HepG2 (cell line): ENCODE results near the gene KRT13. TPM values are rescaled to one million over a fixed set of nuclear protein-coding genes. Genes with fewer than 3 reads are reported as not detected.

Experiments used
- ATAC-seq: fragments of 200-7000 bp; cut with Tn5 transposase; 3 replicates; pipeline ENCODE4 v1.9.1; 2020; ENCODE audit warnings: mild to moderate bottlenecking, moderate library complexity
- BruUV-seq: library from RNA; stranded (reverse); fragments of 400-500 nt; replicated peaks from 2 replicates; lab custom pipeline; 2021; lab: Mats Ljungman, UMichigan
- CTCF ChIA-PET: fragments of 300-600 bp; formaldehyde crosslinking; extraction: SDS; loops from one replicate; lab custom pipeline; 2021; ENCODE audit warnings: low total read pairs, inconsistent platforms, low intra/inter-chr PET ratio; lab: Yijun Ruan, JAX
- POLR2A ChIA-PET: fragments of 350-600 bp; sonication (Branson Sonifier 250); formaldehyde crosslinking; loops from one replicate; lab custom pipeline; 2020; ENCODE audit warnings: antibody characterized with exemption, inconsistent platforms; lab: Yijun Ruan, JAX
- DNase-seq: peaks from one replicate; pipeline ENCODE4 v3.0.0-alpha.2; 2015; ENCODE audit warnings: low spot score
- FAIRE-seq: peaks from 3 replicates; lab custom pipeline; 2011; peaks lifted over from hg19 to GRCh38; lab: Jason Lieb, UNC
- H2AFZ ChIP-seq: one replicate; pipeline ENCODE4 v1.6.1; 2011; ENCODE audit warnings: low read length, inconsistent platforms
- H3K27ac ChIP-seq: fragments of 300-600 bp; 3 replicates; pipeline ENCODE4 v1.8.0; 2011; ENCODE audit warnings: mixed run types, mild to moderate bottlenecking, mixed read lengths, low read length, inconsistent platforms; ENCODE audit not compliant: insufficient read depth; ENCODE audit errors: extremely low read length
- H3K27me3 ChIP-seq, 2 experiments: fragments of 200-600 bp in 1 of 2; 2 replicates in 1 of 2; 3 replicates in 1 of 2; pipeline versions ENCODE4 v1.6.0 to v1.8.0; 2011; ENCODE audit warnings: low read length in 2 of 2, mild to moderate bottlenecking in 2 of 2, moderate library complexity in 2 of 2, inconsistent platforms in 1 of 2; ENCODE audit not compliant: insufficient read depth in 2 of 2, control insufficient read depth in 1 of 2
- H3K36me3 ChIP-seq, 2 experiments: fragments of 200-600 bp in 1 of 2; replicated peaks in 1 of 2; 2 replicates in 1 of 2; 3 replicates in 1 of 2; pipeline versions ENCODE4 v1.5.1 to v1.8.0; 2011; ENCODE audit warnings: low read length in 2 of 2, inconsistent platforms in 1 of 2; ENCODE audit not compliant: insufficient read depth in 2 of 2, control insufficient read depth in 1 of 2
- H3K4me1 ChIP-seq: 2 replicates; pipeline ENCODE4 v1.5.1; 2012; ENCODE audit warnings: low read length, inconsistent platforms; ENCODE audit not compliant: insufficient read depth
- H3K4me2 ChIP-seq: 2 replicates; pipeline ENCODE4 v1.6.0; 2011; ENCODE audit warnings: low read depth, low read length, inconsistent platforms
- H3K4me3 ChIP-seq, 3 experiments: fragments of 200-600 bp in 1 of 3; sonication (generic), shearing (Covaris generic) in 1 of 3; replicated peaks in 1 of 3; 2 replicates each; pipeline ENCODE4 v1.5.1; 2011 to 2016; ENCODE audit warnings: low read length in 3 of 3, inconsistent platforms in 2 of 3, low read depth in 2 of 3, mild to moderate bottlenecking in 2 of 3, control low read depth in 1 of 3, mixed read lengths in 1 of 3; ENCODE audit not compliant: insufficient read depth in 1 of 3
- H3K79me2 ChIP-seq: one replicate; pipeline ENCODE4 v1.6.1; 2011; ENCODE audit warnings: low read length, inconsistent platforms; ENCODE audit not compliant: insufficient read depth
- H3K9ac ChIP-seq: 2 replicates; pipeline ENCODE4 v1.6.0; 2011; ENCODE audit warnings: mild to moderate bottlenecking, low read depth, low read length, inconsistent platforms; ENCODE audit not compliant: insufficient read depth
- H3K9me3 ChIP-seq: 2 replicates; pipeline ENCODE4 v1.5.1; 2012; ENCODE audit warnings: mild to moderate bottlenecking, low read length
- H4K20me1 ChIP-seq: 2 replicates; pipeline ENCODE4 v1.6.0; 2011; ENCODE audit warnings: inconsistent platforms, mild to moderate bottlenecking, low read length, moderate library complexity; ENCODE audit not compliant: insufficient read depth
- ATRX ChIP-seq: sonication (generic); formaldehyde crosslinking; IDR thresholded peaks from 2 replicates; pipeline ENCODE4 v1.4.0; 2020; ENCODE audit warnings: missing genetic modification reagents, borderline replicate concordance
- ELF1 ChIP-seq: sonication (generic); formaldehyde crosslinking; IDR thresholded peaks from 2 replicates; pipeline ENCODE4 v1.4.0; 2020; ENCODE audit warnings: missing genetic modification reagents
- ERF ChIP-seq: IDR thresholded peaks from 2 replicates; pipeline ENCODE4 v1.6.1; 2018; ENCODE audit warnings: missing biosample characterization, missing genetic modification reagents
- GABPB1 ChIP-seq: IDR thresholded peaks from 2 replicates; pipeline ENCODE4 v1.6.1; 2016; ENCODE audit warnings: mild to moderate bottlenecking, missing genetic modification reagents, moderate library complexity, missing compliant biosample characterization
- KLF11 ChIP-seq: IDR thresholded peaks from 2 replicates; pipeline ENCODE4 v1.6.1; 2016; ENCODE audit warnings: missing compliant biosample characterization
- NR2C2 ChIP-seq: sonication (generic); formaldehyde crosslinking; IDR thresholded peaks from 2 replicates; pipeline ENCODE4 v1.4.0; 2020; ENCODE audit warnings: missing genetic modification reagents, mild to moderate bottlenecking, moderate library complexity, borderline replicate concordance
- PHF21A ChIP-seq: sonication (generic); formaldehyde crosslinking; IDR thresholded peaks from 2 replicates; pipeline ENCODE4 v1.5.0; 2020; ENCODE audit warnings: mild to moderate bottlenecking, missing genetic modification reagents
- RAD51 ChIP-seq: fragments of 450-650 bp; IDR thresholded peaks from 2 replicates; pipeline ENCODE4 v1.6.1; 2016; ENCODE audit warnings: borderline replicate concordance
- RCOR2 ChIP-seq: IDR thresholded peaks from 2 replicates; pipeline ENCODE4 v1.6.1; 2016; ENCODE audit warnings: missing biosample characterization, missing genetic modification reagents
- RFX3 ChIP-seq: IDR thresholded peaks from 2 replicates; pipeline ENCODE4 v1.6.1; 2016; ENCODE audit warnings: missing biosample characterization, missing genetic modification reagents
- TBX3 ChIP-seq: fragments of 450-650 bp; IDR thresholded peaks from 2 replicates; pipeline ENCODE4 v1.6.1; 2017; ENCODE audit warnings: antibody characterized with exemption, mild to moderate bottlenecking, inconsistent platforms, borderline replicate concordance
- ZNF292 ChIP-seq: sonication (generic); formaldehyde crosslinking; IDR thresholded peaks from 2 replicates; pipeline ENCODE4 v1.8.1; 2022; ENCODE audit warnings: mild to moderate bottlenecking, low read depth, missing genetic modification reagents, borderline replicate concordance
- ZNF3 ChIP-seq: IDR thresholded peaks from 2 replicates; pipeline ENCODE4 v1.7.0; 2017; ENCODE audit warnings: inconsistent platforms
- ZNF30 ChIP-seq: sonication (generic); formaldehyde crosslinking; IDR thresholded peaks from 2 replicates; pipeline ENCODE4 v1.5.0; 2020; ENCODE audit warnings: mild to moderate bottlenecking, missing genetic modification reagents
- ZNF383 ChIP-seq: sonication (generic); formaldehyde crosslinking; IDR thresholded peaks from 2 replicates; pipeline ENCODE4 v1.4.0; 2020; ENCODE audit warnings: missing genetic modification reagents, mild to moderate bottlenecking, borderline replicate concordance
- ZNF460 ChIP-seq: sonication (generic); formaldehyde crosslinking; IDR thresholded peaks from 2 replicates; pipeline ENCODE4 v1.5.1; 2020; ENCODE audit warnings: missing genetic modification reagents, mild to moderate bottlenecking, borderline replicate concordance
- ZNF543 ChIP-seq: sonication (generic); formaldehyde crosslinking; IDR thresholded peaks from 2 replicates; pipeline ENCODE4 v1.4.0; 2020; ENCODE audit warnings: mild to moderate bottlenecking, missing genetic modification reagents
- ZNF773 ChIP-seq: sonication (generic); formaldehyde crosslinking; IDR thresholded peaks from 2 replicates; pipeline ENCODE4 v1.4.0; 2020; ENCODE audit warnings: missing genetic modification reagents, borderline replicate concordance
- ZNF775 ChIP-seq: sonication (generic); formaldehyde crosslinking; IDR thresholded peaks from 2 replicates; pipeline ENCODE4 v1.4.0; 2020; ENCODE audit warnings: missing genetic modification reagents, mild to moderate bottlenecking, moderate library complexity, borderline replicate concordance
- WGBS: methylation state at CpG from one replicate; pipeline ENCODE4 v1.1.6; 2017; ENCODE audit warnings: low lambda C conversion rate; 5-methylcytosine and 5-hydroxymethylcytosine counted together
- in situ Hi-C: cut with HindIII; loops from 2 replicates; pipeline ENCODE4 v1.10.0; 2017; ENCODE audit warnings: low pct_unique_long_range_greater_than_20kb; ENCODE audit not compliant: extremely low pct_ligation_motif_present
- intact Hi-C: fragments of 100-400 bp; cut with micrococcal nuclease; formaldehyde crosslinking; loops from one replicate; pipeline ENCODE4 v1.10.0; 2022; ENCODE audit not compliant: unreplicated experiment
- polyA plus RNA-seq, 8 experiments: library from polyadenylated mRNA; depleted of rRNA in 3 of 8; stranded (reverse) in 7 of 8; unstranded in 1 of 8; fragments of >200 nt; fragmentation: Illumina TruSeq in 4 of 8; extraction: Trizol in 4 of 8; gene quantifications; 2 replicates each; pipeline versions ENCODE4 v1.2.1 to v1.2.3, GENCODE V29; 2011 to 2016; ENCODE audit warnings: low read depth in 4 of 8, missing spikeins in 1 of 8, mixed read lengths in 1 of 8; ENCODE audit not compliant: insufficient read depth in 1 of 8
- total RNA-seq, 5 experiments: library from RNA; depleted of rRNA; stranded (reverse); fragments of >200 nt; fragmentation: Illumina TruSeq; extraction: Trizol; gene quantifications; 2 replicates each; pipeline ENCODE4 v1.2.3, GENCODE V29; 2016; ENCODE audit warnings: low read depth in 1 of 5

The KRT13 gene
- total and polyA plus RNA-seq, 2 of the 13 experiments (the other 11 are each of a cell fraction or from before 2014, with no cell fraction given), result not detected

GRCh38 chr17:41476866-41477815, 28.3 kb downstream of the KRT13 start (continued):
- TF ChIP-seq ZNF292 (CRISPR knock-in tag) (no peak), GABPB1 (CRISPR knock-in tag) (no peak), ZNF3 (CRISPR knock-in tag) (no peak), RAD51 (peak; percentile 76; the same call in 1 of the 2 replicates)

- no peak for ATAC-seq
- no peak overlapping the region for H3K27ac ChIP-seq
- no peak overlapping the region for H2AFZ ChIP-seq
- no TSS peak for BruUV-seq
- 44% methylated on average over 4 of the region's 4 CpGs for WGBS
- H3K36me3 ChIP-seq, result no peaks in the 10 kb centered on the region
- no peak overlapping the region for H3K4me2 ChIP-seq
- H3K4me1 ChIP-seq, result no peaks in the 10 kb centered on the region
- H3K9ac ChIP-seq, result no peak overlapping the region
- no peak for DNase-seq
- no peaks in the 10 kb centered on the region for H3K9me3 ChIP-seq
- peaks cover 2 to 28% of the 10 kb centered on the region in 2 experiments; a peak in 3 of 5 replicates for H3K27me3 ChIP-seq
- intact Hi-C loops (no loop called here), in situ Hi-C loops (no loop called here)
- no peaks in the 10 kb centered on the region for H4K20me1 ChIP-seq
- POLR2A ChIA-PET, result no interaction called here
- CTCF ChIA-PET, result no interaction called here
- no peaks in the 10 kb centered on the region for H3K79me2 ChIP-seq
- FAIRE-seq, result no peak
- no peak overlapping the region for H3K4me3 ChIP-seq
- no peak for TF ChIP-seq RFX3 (CRISPR knock-in tag)
- TF ChIP-seq ZNF30, result no peak
- TF ChIP-seq RCOR2 (CRISPR knock-in tag), result no peak
- no peak for TF ChIP-seq ELF1 (CRISPR knock-in tag)
- no peak for TF ChIP-seq ZNF543 (CRISPR knock-in tag)
- TF ChIP-seq KLF11 (CRISPR knock-in tag), result no peak
- no peak for TF ChIP-seq ZNF460 (CRISPR knock-in tag)
- TF ChIP-seq ZNF773 (CRISPR knock-in tag), result no peak
- TF ChIP-seq NR2C2 (CRISPR knock-in tag), result no peak
- no peak for TF ChIP-seq ZNF3 (CRISPR knock-in tag)
- TF ChIP-seq PHF21A (CRISPR knock-in tag), result no peak
- TF ChIP-seq ZNF775 (CRISPR knock-in tag), result no peak
- no peak for TF ChIP-seq ERF
- no peak for TF ChIP-seq TBX3
- no peak for TF ChIP-seq ATRX (CRISPR knock-in tag)
- no peak for TF ChIP-seq ZNF383 (CRISPR knock-in tag)
- TF ChIP-seq, all 625 proteins: peak for 0
These were observed 30.0 kb downstream of the KRT13 start for GRCh38 chr17:41475421-41475820.
